HG03558 (cell line): ENCODE measurements around the gene LYPD8.

Experiments
- ATAC-seq: cut with Tn5 transposase; IDR thresholded peaks from one replicate; pipeline ENCODE4 v1.9.1; 2021; ENCODE audit warnings: moderate number of reproducible peaks; ENCODE audit not compliant: unreplicated experiment; ENCODE audit errors: extremely low read depth

The LYPD8 gene

DNA sequence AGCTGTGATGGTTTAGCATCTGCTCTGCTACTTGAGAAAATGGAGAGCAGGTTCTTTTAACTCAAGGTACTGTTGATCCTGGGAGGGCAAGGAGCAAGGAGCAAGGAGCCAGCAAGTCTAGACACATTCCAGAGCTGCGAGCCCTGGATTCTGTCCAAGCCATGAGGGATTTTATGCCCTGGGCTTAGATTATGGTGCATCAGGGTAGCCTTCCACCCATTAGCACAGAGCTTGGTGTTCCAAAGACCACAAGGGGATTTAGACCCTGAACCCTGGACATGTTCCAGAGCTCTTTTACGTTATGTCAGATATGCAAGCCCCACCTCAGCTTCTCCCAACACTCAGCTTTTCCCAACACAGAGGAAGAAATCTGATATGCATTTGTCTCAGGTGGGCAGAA, 51.0 kb downstream of the LYPD8 start:
- no peak for ATAC-seq

DNA sequence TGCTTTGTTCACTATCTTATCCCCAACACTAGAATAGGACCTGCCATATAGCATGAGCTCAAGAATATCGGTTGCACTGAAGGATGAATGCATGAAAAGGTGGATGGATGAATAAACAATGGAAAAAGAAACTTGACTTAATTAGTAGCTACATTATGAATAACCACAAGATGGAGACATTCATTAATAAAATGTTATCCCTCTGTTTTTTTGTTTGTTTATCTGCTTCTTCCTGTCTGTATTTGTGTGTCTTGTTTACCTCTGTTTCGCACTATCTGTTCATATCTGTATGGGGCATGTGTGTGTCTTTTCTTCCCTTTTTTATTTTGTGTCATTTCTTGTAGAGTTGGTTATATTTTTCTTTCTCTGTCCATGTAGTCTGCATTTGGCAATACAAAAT, 51.9 kb downstream of the LYPD8 start:
- ATAC-seq, result no peak

DNA sequence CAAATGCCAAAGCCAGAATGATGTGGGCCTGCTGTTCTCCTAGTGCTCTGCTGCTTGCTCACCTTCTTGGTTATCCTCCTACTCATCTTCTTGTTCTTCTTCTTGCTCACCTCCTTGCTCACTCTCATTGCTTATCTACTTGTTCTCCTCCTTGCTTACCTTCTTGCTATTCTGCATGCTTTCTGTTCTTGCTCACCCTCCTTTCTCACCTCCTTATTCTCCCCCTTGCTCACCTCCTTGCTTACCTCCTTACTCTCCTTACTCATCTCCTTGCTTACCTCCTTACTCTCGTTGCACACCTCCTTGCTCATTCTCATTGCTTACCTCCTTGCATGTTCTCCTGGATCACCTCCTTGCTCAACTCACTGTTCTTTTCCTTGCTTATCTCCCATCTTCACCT, 52.8 kb downstream of the LYPD8 start, which contains the start of gene OR14I1:
TSS of gene OR14I1 (minus strand) at position 53 of the 400 bp plus-strand sequence.
- no peak for ATAC-seq

DNA sequence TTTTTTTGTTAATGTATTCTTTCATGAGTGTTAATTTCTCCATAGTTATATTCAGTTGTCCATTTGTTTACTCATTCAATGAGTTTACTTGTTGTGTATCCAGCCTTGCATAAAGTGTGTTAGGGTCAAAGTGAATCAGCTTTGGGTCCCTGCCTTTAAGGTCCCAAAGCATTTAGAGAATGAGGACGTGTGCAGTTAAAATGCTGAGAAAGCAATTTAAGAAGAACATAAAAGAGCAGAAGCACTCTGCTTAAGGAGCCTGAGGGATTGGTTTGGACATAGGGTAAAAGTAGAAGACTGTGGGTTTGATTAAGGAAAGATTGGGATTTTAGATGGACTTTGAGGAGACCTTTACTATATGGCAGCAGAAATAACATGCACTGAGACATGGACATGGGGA, 56.5 kb downstream of the LYPD8 start:
- ATAC-seq, result no peak

DNA sequence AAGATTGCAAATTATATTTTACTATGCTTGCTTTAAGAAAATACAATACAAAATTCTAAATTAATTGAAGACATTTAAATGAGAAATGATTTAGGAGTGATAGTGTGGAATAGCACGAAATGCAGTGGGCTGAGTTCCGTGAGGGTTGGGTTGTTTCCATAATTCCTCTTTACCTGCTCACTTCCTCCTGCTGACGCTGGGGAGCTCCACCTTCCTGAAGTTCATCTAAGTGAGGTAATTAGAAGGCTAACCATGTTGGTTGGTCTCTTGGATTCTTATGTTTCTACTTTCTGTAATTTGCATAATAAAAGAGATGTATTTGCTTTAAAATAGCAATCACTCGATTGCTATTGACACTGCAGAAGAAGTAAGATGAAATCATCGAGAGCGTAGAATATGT, 57.7 kb downstream of the LYPD8 start:
- no peak for ATAC-seq

DNA sequence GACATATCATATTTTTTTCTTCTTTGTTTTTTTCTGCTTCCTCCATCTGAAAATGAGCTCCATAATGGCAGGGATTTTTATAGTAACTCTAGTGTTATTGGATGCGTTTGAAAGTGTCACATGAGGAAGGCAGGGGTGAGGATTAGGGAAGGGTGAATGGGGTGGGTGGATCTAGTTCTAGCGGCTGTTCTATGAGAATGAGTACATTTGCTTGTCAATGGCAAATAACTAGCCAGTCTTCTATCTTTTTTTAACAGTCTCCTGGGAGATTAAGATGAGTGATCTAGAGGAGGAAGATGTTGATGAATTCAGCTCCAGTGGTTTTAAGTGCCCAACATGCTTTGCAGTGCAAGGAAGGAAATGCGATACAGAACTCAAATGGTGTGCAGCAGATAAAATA, 58.8 kb downstream of the LYPD8 start:
- ATAC-seq, result no peak

DNA sequence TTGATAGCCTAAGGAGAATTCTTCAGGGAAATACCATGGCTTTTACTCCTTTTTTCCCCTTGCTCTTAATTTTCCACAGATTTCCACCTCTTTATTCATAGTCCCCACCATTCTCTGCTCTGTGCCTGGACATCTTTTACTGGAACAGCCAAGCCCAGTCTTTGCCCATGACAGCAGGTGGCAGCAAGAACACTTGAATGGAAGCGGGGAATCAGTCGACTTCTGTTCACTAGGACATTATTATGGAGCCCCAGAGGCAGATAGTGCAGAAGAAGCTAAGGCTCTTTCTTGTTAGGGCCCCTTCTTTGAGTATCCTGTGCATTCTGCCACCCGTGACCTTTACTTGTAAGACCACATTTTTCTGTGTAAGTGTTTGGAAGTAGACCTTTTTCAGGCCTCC, 59.3 kb downstream of the LYPD8 start:
- ATAC-seq, result no peak

DNA sequence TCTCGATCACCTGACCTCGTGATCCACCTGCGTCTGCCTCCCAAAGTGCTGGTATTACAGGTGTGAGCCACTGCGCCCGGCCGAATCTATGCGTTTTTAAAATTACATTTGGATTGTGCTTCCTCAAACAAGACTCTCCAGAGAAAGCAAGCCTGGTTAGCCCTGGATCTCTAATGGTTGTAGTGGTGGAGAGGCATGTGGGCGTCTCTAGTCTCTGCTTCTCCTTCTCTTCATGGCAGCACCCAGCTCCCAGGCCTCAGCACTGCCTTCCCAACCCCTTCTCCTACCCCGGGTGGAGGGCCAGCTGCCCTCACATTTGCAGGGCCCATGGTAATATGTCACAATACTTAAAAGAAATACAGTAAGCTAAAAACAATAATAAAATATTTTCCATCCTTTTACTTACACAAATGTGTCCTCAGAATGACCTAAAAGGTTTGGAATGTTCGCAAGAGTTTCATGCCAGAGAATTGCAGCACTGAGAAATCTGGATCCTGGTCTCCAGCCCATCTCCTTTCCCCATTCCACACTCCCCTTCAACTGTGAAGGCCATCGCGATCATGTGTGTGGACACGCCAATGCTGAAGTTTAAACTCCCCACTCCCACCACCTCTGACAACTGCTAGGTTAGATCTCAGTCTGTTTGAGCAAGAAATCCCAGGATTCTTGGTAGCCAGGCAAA, 60.0 kb downstream of the LYPD8 start:
- ATAC-seq, result no peak

DNA sequence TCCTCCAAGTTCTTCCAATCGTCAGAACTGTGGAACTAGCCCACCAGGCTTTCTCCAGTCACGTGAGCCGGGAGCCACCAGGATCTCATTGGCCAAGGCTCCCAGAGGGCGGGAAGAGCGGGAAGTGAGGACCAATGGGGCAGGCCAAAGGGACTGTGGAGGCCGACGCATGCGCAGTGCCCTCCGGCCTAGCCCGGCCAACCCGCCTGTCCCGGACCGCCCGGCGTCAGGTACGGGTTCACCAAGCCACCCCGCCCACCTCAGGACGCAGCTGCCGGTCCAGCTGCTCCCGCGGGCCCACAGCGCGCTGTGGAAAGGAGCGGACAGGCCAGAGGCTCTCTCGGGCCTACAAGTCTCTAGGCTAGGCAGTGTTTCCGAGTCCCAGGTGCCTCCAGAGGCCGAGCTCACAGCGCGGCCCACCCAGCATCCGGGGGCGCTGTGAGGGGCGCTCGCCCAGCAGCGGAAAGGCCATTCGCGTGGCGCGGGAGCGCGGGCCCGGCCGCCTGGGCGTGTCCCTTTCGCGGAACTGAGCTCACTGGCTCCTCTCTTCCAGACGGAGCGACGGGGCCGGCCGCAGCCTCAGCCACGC, 63.9 kb downstream of the LYPD8 start:
- ATAC-seq, result no peak
